ENCODE measurements around the gene ITPRIP. TPM values are rescaled to one million over a fixed set of nuclear protein-coding genes. Genes with fewer than 3 reads are reported as not detected.

The ITPRIP gene
- total RNA-seq, 2 experiments from 2014 or later: 15.8 to 16.1 TPM

DNA sequence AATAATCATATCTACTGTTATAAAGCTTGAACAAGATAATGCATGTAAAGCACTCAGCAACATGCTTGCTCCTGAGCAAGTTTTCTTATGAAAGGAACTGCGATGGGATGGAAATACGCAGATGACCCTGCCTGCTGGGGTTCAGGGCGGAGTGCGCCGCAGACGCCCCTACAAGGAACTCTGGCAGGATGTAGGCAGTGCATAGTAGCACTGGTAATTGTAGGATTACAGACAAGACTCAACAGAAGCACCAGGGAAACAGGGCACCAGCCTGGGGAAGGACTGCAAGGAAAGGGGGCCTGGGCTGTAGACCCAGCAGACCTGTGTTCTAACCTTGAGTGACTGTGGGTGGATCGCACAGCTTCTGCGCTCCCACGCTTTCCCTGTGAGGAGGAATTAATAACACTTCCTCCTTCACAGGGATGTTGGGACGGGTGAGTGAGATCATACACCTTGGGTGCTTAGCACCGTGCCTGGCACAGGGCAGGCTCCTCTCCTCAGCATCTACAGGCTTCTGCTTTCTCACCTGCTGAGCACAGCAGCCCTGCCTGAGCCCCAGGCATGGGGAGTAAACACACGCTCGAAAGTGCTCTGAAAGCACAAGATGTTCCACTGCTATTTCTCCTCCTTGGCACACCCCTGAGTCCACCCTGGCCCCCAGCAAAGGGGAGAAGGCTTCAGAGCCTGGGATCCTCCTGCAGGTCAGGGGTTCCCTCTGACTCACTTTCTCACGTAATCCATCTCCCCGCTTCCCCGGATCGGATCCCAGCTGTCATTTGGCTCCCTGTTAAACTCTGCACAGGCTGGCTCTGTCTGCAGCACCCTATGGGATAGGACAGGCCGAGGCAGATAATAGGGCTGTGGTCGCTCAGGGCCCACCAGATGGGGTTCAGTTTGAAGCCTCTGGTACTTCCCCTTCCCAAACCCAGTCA is 19.2 kb downstream of the ITPRIP start:
- POLR2A ChIA-PET: no interaction called here
- CTCF ChIA-PET: interaction anchor here (1.4 kb wide), 1 partner anchor 20 kb away, joined by 4 read pairs; no protein-coding TSS in a partner anchor

DNA sequence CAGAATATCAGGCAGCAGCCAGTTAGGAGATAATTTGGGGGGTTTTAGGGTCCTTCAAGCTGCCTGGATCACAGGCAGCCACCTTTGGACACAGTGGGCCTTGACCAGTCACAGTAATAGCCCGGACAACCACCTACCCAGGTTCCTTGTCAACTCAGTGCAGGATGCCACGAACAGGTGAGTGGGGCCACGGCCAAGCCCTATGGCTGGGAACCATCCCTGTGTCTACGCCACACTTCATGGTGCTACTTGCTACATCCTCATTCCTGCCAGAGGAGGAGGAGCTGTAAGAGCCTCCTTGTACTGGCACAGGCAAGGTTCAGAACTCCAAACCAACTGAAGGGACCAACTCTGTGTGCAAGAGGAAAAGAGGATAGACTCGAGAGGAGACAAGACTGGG is 19.9 kb downstream of the ITPRIP start:
- CTCF ChIA-PET: interaction anchor here (1.0 kb wide), 1 partner anchor 11 kb away, joined by 4 read pairs; no protein-coding TSS in a partner anchor

DNA sequence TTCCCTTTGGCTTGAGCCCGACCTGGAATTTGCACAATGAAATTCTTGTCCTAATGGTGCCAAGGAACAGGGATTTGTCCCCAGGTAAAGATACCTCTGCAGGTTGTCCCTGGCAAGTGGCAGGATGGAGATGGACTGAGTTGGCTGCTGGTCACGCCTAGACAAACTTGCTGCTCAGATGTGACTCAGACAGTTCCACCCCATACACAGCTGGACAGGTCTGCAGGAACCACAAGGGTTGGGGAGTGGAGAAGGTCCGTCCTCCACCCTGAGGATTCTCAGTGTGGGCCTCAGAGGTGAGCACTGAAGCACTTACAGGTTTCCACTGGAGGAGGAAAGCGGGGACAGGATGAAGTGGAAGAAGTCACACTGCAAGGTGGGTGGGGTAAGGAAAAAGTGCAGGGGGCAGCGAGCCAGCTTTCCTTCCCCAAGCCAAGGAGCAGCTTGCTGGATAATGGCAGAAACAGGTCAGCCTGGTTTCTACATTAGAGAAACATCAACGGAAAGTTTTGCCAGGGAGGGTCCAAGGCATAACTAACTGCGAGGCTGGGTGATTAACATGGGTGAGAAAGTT is 20.5 kb downstream of the ITPRIP start:
- ChIA-PET CTCF (interaction anchor here (1.0 kb wide), 1 partner anchor 10 kb away, joined by 4 read pairs; no protein-coding TSS in a partner anchor), POLR2A (no interaction called here)

More for the DNA sequence above, 19.9 kb downstream of the ITPRIP start:
- POLR2A ChIA-PET: no interaction called here

DNA sequence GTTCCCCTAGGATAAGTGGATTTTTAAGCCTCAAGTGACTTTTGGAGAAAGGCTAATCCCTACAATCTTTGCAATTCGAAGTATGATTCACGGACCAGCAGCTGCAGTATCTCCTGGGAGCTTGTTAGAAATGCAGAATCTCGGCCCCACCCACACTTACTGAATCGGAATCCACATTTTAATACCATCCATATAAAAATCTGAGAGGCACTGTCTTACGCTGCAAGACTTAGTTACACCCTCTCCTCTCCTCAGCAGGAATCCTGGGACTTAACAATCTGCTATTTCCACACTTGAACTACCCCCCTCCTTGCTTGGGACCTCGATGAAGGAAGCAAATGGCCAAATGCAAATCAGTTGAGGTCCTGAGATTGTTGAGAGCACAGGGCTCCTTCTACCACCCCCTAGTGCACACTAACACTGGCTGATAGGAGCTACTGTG is 21.0 kb downstream of the ITPRIP start:
- ChIA-PET CTCF (interaction anchor here (1.0 kb wide), 1 partner anchor 10 kb away, joined by 4 read pairs; no protein-coding TSS in a partner anchor), POLR2A (no interaction called here)

DNA sequence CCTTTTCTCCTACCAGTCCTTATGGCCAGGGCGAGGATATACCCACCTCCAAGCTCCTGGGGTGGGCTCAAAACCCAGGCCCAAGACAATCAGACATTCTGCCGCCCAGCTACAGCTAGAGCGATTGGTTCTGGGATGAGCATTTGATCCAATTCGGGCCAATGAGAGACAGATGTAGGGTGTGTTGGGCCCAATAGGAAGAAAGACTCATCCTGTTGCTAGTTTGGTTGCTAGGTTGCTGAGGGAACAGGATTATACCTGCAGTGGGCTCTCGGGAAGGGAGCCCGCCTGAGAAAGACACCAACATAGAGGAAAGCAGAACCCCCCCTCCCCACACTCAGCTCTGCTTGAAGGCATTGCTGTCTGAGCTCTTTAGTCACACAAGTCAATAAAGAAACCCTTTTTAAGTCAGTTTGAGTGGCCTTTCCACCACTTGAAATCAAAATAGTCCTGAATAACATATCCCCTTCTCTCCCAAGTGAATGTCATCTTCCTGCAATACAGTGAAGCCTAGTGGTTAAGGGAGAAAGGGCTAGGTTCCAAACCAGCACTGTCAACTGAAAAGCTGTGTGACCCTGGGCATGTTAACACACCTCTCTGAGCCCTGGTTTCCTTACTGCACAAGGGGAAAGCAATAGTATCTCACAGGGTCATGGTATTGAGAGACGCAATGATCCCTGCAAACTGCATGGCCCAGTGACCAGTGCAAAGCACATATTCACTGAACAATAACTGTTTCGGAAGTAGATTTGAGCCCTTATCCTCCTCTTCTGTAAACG is 21.8 kb downstream of the ITPRIP start:
- ChIA-PET CTCF (interaction anchor here (3.6 kb wide), 1 partner anchor 11 kb away, joined by 12 read pairs; no protein-coding TSS in a partner anchor), POLR2A (no interaction called here)

DNA sequence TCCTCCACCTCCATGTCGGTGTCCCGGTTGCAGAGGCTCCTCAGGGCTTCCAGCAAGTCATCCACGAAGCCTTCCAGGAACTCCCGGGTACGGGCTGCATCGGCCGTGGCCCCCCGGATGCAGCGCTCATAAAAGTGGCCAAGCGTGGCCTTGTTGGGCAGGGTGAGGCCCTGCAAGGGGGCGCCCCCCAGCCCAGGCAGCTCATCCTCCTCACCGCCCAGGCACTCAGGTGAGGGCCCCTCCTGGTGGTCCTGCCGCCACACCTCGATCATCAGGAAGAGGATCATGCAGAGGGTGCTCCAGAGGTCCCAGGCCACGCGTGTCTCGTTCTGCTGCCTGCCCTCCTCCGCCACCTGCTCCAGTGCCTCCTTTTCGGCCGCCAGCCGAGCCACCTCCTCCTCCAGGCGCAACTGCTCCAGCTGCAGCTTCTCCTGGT is 22.8 kb downstream of the ITPRIP start:
- POLR2A ChIA-PET: no interaction called here
- CTCF ChIA-PET: interaction anchor here (1.2 to 3.6 kb wide), 3 partner anchors 10 to 24 kb away, joined by 3 to 12 read pairs (median 4); no protein-coding TSS in a partner anchor

DNA sequence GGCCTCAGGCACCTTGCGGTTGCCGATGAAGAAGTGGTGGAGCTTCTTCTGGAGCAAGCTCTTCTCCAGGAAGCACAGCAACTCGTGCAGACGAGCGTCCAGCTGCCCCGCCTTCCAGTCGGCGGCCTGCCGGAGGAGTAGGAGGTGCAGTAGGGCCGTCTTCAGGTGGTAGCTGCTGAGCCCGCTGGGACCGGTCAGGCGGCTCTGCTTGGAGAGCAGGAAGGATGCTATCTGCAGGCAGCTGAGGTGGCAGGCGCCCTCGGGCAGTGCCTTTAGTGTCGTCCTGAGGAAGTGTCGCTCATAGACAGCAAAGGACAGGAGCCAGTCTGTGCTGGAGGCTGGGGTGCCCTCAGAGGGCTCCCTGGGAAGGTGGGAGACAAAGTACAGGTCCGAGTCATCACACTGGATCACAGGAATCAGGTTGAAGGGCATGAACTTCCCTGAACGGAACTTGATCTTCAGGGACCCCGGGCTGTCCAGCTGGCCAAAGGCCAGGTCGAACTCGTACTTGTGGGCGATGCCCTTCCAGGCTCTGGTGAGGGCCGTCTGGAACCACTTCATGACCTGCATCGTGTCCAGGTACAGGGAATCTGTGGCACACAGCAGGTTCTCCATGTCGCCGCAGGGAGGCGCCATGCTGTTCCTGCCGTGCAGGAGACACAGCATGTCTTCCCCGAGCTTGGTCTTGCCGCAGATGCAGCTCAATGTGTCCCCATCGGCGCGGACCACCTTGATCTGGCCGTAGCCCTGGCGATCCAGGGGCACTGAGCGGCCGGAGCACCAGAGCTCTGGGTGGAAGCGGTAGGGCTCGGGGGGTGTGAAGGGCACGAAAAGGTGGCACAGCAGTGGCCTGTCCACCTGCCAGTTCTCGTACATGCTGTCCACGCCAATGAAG is 23.4 kb downstream of the ITPRIP start:
- ChIA-PET CTCF (interaction anchor here (0.8 to 3.6 kb wide), 4 partner anchors 9 to 36 kb away, joined by 3 to 12 read pairs (median 4); no protein-coding TSS in a partner anchor), POLR2A (interaction anchor here (0.8 kb wide), 1 partner anchor 45 kb away, joined by 3 read pairs; no protein-coding TSS in a partner anchor)

DNA sequence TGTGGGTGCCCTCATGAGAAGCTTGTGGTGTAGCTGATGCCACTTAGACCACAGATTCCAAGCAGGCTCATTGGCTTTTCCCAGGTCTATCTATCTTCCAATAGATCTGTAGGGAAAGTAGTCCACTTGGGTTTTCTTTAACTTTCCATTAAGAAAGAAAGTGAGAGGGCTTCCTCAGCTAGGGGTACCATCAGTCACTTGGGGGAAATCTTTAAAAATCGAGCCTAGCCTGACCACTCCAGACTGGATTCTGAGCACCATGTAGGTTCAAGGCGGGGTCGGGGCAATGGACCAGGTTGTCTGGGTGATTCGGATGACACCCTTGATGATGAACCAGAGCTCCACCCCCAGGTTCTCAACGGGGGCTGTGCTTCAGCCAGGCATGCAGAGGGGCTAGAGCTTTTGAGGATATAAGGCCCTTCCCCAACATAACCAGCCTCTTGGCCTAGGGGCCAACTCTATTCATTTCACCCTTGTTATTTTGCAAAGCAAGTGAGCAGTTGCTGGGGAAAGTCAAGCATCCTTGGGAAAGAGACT is 27.0 kb downstream of the ITPRIP start:
- ChIA-PET CTCF (interaction anchor here (0.9 to 2.9 kb wide), 4 partner anchors 12 to 40 kb away, joined by 3 to 11 read pairs (median 4); no protein-coding TSS in a partner anchor), POLR2A (interaction anchor here (0.5 kb wide), 1 partner anchor 11 kb away, joined by 6 read pairs; no protein-coding TSS in a partner anchor)

DNA sequence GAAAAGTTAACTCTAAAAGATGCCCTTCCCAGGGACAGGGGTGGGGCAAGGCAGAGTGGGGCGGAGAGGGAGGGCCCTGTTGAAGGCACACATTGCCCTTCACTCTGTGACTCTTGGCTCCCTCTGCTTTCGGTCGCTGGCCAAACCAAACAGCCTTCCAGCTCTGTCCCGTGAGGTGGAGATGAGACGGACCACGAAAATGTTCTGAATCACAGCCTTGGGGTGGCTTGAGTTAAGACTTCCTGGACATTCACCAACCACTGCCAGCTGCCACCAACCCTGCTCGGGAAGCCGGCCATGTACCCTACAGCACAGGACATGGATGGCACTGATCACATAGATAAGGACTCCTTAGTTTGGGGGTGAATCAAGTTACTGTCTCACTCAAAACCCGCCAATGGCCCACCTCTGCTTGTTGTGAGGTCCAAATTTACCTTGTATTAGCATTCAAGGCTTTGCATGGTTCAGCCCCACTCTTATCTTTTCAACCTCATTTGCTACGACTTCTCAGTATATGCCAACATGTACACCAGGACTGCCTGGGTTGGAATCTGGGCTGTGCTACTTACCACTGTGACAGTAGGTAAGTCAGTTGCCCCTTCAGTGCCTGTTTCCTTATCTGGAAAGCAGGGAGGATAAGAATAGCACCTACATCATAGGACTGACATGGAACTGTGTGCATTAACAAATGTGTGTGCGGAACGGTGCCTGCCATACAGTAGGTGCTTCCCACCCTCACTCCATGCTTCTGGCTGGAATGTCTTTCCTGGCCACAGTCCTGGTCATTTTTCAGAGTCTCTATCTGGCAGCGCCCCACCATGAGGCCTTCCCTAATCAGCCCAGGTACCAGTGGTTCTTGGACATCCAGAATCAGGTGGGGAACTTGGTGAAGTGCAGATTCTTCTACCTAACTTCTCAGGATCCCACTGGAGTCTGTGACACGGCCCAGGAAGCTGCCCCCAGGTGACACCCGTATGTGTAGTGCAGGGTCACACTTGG is 28.0 kb downstream of the ITPRIP start:
- POLR2A ChIA-PET: no interaction called here
- CTCF ChIA-PET: interaction anchor here (0.9 to 2.9 kb wide), 3 partner anchors 11 to 19 kb away, joined by 3 to 11 read pairs (median 3); no protein-coding TSS in a partner anchor

DNA sequence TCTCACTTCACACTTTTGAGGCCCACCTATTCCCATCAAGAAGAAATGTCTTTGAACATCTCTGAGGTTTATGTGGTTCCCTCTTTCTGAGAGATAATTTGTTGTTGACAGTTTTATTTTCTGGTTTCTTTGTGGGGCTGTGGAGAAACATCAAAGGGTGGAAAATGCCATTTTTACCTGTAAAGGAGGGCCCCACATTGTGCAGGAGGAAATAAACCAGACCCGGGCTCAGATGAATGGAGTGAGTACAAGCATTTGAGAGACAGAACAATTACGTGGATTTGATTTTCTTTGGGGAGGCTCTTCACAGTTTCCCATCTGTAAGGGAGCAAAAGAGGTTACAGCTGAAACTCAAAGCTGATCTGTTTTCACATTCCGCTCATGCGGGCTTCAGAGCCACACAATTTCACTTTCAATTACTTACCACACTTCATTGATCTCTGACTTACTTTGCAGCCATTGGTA is 29.8 kb downstream of the ITPRIP start:
- CTCF ChIA-PET: interaction anchor here (0.9 to 4.4 kb wide), 2 partner anchors 30 to 42 kb away, joined by 4 to 40 read pairs; partner anchors contain the start of gene ITPRIP

DNA sequence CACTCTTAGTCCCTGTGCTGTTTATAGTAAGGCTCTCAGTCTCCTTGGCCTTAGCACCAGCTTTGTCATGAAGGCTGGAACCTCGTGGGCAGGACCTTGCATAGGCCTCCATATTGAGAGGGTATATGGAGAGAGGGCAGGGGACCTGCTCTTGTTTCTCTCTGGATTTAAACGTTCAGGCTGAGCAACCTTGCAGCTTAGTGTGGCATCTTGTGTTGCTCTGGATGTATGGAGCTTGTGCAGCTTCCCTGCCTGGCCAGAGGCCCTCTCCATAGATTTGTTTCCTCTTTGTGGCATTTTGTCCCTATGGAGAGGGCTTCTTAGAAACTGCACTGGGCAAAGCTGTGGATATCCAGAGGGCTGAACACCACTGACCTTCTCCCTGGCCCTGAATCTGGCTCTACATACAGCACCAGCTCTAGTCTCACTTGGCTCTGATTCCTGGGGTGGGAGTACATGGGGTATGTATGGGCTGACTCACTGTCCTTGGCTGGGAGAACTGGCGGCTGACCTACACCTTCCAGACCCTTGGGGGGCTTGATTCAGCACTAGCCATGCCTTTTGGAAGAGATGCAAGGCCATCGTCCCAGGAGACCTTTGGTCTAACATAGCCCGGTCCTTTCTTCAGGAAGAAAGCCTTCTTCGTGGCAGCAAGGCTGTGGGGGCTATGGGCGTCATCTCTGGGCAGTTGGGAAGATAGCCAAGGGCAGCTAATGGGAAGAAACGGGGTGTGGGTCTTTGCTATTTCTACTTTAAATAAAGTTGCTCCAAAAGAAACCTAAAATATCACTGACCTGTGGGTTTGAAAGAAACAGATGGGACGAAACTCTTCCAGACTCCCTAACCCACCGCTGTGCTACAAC is 30.5 kb downstream of the ITPRIP start:
- ChIA-PET CTCF (interaction anchor here (0.9 to 4.4 kb wide), 5 partner anchors 10 to 46 kb away, joined by 4 to 40 read pairs (median 6); partner anchors contain the start of genes CFAP58 and ITPRIP), POLR2A (interaction anchor here (1.1 kb wide), 1 partner anchor 30 kb away, joined by 4 read pairs; the partner anchor contains the start of gene ITPRIP)

More for the DNA sequence above, 29.8 kb downstream of the ITPRIP start:
- POLR2A ChIA-PET: no interaction called here

DNA sequence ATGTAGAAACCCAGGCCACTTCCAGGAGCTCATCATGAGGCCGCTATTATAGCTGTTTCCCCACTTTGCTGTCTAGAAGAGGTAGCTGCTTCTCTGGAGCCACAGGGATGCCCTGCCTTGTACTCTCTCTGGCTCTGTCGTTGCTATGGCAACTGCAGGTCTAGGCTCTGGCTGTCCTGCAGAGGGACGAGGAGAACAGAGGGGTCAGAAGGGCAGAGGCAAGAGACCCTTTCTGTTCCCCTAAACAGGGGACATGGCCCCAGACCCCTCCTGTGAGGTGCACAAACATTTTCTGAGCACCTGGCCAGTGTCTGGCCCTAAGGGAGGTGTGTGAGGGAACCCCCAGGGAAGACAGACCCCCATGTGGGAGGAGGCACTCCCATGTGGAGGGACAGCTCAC is 31.4 kb downstream of the ITPRIP start:
- POLR2A ChIA-PET: interaction anchor here (1.1 kb wide), 1 partner anchor 31 kb away, joined by 4 read pairs; the partner anchor contains the start of gene ITPRIP
- CTCF ChIA-PET: interaction anchor here (0.8 to 4.4 kb wide), 10 partner anchors 11 to 241 kb away, joined by 4 to 40 read pairs (median 13); partner anchors contain the start of genes CFAP58, GSTO2 and ITPRIP

DNA sequence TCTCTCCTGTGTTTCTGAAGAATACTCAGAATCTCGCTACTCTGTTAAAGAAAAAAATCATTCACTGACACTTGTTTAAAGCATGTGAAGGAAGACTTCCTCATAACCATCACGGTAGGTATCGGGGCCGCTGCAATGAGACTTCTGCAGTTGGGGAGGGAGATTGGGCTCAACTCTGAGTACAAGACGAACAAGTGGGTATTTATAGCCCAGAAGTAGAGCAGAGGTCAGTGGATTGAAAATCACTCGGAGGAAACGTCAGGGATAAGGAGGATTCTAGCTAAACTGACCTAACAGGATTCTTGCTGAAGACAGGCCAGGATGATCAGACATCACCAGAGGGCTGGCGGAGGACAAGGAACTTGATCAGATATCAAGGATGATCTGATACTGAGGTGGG is 33.3 kb downstream of the ITPRIP start:
- POLR2A ChIA-PET: no interaction called here
- CTCF ChIA-PET: interaction anchor here (0.6 to 4.4 kb wide), 17 partner anchors 10 to 49 kb away, joined by 3 to 40 read pairs (median 7); partner anchors contain the start of genes CFAP58, GSTO2 and ITPRIP

DNA sequence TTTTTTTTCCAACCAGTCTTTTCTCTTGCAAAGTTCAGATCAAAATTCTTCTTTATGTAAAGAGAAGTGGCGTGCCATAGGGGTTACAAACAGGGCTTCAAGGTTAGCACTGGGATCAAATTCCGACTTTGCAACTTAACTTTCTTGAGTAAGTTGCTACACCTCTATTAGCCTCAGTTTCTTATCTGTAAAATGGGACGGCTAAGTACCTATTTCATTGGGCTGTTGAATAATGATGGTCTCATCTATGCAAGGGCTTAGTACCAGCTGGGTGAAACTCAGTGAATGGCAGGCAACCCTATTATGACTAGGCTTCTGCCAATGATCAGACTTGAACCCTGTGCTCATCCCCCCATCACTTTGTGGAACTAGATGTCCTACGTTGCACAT is 33.9 kb downstream of the ITPRIP start:
- ChIA-PET CTCF (interaction anchor here (1.8 to 2.7 kb wide), 6 partner anchors 14 to 43 kb away, joined by 3 to 26 read pairs (median 12); no protein-coding TSS in a partner anchor), POLR2A (no interaction called here)
